Adrenal gland (tissue), 5 donors: ENCODE data around the gene RUNX3.
A peak's percentile ranks its signal among the peaks of the same experiment; 100 is the strongest.

Experiments used
- POLR2A ChIP-seq, 2 donors: fragments of 450-650 bp; IDR thresholded peaks; one replicate each; pipeline ENCODE4 v1.6.1; 2017; ENCODE audit warnings: antibody characterized with exemption in 2 of 2, mild to moderate bottlenecking in 2 of 2, moderate library complexity in 1 of 2
- TF ChIP-seq, protein P1 (sequence below), 6 experiments: fragments of 450-650 bp in 4 of 6; fragments of 200-600 bp in 2 of 6; sonication (generic) in 1 of 6; IDR thresholded peaks; 1 replicate in 5 of 6; 2 replicates in 1 of 6; pipeline versions ENCODE4 v1.5.1 to v1.8.0; 2016 to 2021; ENCODE audit warnings: antibody characterized with exemption in 6 of 6, mild to moderate bottlenecking in 2 of 6, moderate library complexity in 1 of 6
- donor health status: DM: no; HTN: no; CAD: no.

DNA sequence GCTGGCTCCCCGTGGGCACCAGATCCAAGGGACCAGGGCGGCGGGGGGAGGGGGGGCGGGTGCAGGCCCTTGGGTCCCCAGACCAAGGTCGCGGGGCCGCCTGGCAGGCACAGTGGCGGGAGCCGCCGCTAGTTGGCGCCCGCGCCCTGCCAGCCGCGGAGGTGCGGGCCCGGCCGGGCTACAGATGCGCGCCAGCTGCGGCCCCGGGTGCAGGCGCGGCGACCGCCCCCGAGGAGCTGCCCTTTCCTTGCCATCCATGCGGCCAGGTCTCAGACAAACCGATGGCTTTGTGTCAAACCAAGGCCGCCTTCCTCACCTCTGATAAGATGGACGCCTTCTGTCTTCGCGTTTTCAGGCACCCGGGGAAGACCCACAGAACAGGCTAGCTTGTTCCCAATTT is 2.2 kb upstream of the RUNX3 start:
- no peak for TF ChIP-seq POLR2A (IDR thresholded peaks at IDR 0.05)
- TF ChIP-seq, protein P1, sequence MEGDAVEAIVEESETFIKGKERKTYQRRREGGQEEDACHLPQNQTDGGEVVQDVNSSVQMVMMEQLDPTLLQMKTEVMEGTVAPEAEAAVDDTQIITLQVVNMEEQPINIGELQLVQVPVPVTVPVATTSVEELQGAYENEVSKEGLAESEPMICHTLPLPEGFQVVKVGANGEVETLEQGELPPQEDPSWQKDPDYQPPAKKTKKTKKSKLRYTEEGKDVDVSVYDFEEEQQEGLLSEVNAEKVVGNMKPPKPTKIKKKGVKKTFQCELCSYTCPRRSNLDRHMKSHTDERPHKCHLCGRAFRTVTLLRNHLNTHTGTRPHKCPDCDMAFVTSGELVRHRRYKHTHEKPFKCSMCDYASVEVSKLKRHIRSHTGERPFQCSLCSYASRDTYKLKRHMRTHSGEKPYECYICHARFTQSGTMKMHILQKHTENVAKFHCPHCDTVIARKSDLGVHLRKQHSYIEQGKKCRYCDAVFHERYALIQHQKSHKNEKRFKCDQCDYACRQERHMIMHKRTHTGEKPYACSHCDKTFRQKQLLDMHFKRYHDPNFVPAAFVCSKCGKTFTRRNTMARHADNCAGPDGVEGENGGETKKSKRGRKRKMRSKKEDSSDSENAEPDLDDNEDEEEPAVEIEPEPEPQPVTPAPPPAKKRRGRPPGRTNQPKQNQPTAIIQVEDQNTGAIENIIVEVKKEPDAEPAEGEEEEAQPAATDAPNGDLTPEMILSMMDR (IDR thresholded peaks at IDR 0.05) = peak in 4 of 6 experiments; percentile 14 to 87 (median 60)
